ENCODE results near the gene RBL2.
"Not testable (repeated sequence)": the region's sequence is repeated elsewhere in the genome, so short reads cannot be mapped to it uniquely, and the experiment has no call there.

Gene RBL2

GRCh38 chr16:53510704-53511070, 76.4 kb downstream of the RBL2 start:
- DNase-seq (ENCODE audit: low spot score), result no peak
- no peak for TF ChIP-seq CTCF (IDR thresholded peaks at IDR 0.05; ENCODE audit: extremely low read depth, insufficient read depth, missing control alignments)
- in situ Hi-C loops (cut with MboI; ENCODE audit: low pct_unique_long_range_greater_than_20kb, low sequenced_read_pairs, unreplicated experiment), result no loop called here

- no peak for DNase-seq (ENCODE audit: low spot score)
- TF ChIP-seq CTCF (IDR thresholded peaks at IDR 0.05; ENCODE audit: extremely low read depth, insufficient read depth, missing control alignments), result no peak
- in situ Hi-C loops (cut with MboI; ENCODE audit: low pct_unique_long_range_greater_than_20kb, low sequenced_read_pairs, unreplicated experiment), result no loop called here
Measured at GRCh38 chr16:53511084-53511402, 76.8 kb downstream of the RBL2 start.

GRCh38 chr16:53511403-53512280, 77.4 kb downstream of the RBL2 start:
- no peak for TF ChIP-seq CTCF (IDR thresholded peaks at IDR 0.05; ENCODE audit: extremely low read depth, insufficient read depth, missing control alignments)
- in situ Hi-C loops (cut with MboI; ENCODE audit: low pct_unique_long_range_greater_than_20kb, low sequenced_read_pairs, unreplicated experiment), result no loop called here
- no peak for DNase-seq (ENCODE audit: low spot score)

- DNase-seq (ENCODE audit: low spot score); in situ Hi-C loops (cut with MboI; ENCODE audit: low pct_unique_long_range_greater_than_20kb, low sequenced_read_pairs, unreplicated experiment): not testable (repeated sequence)
Measured at GRCh38 chr16:53512795-53513194, 78.5 kb downstream of the RBL2 start.

- in situ Hi-C loops (cut with MboI; ENCODE audit: low pct_unique_long_range_greater_than_20kb, low sequenced_read_pairs, unreplicated experiment), result no loop called here
- no peak for TF ChIP-seq CTCF (IDR thresholded peaks at IDR 0.05; ENCODE audit: extremely low read depth, insufficient read depth, missing control alignments)
- DNase-seq (ENCODE audit: low spot score), result no peak
Measured at GRCh38 chr16:53515259-53515658, 81.0 kb downstream of the RBL2 start.

GRCh38 chr16:53515811-53516210, 81.5 kb downstream of the RBL2 start:
- no peak for DNase-seq (ENCODE audit: low spot score)
- in situ Hi-C loops (cut with MboI; ENCODE audit: low pct_unique_long_range_greater_than_20kb, low sequenced_read_pairs, unreplicated experiment), result no loop called here
- no peak for TF ChIP-seq CTCF (IDR thresholded peaks at IDR 0.05; ENCODE audit: extremely low read depth, insufficient read depth, missing control alignments)

GRCh38 chr16:53517851-53518250, 83.6 kb downstream of the RBL2 start:
- DNase-seq (ENCODE audit: low spot score), result no peak
- in situ Hi-C loops (cut with MboI; ENCODE audit: low pct_unique_long_range_greater_than_20kb, low sequenced_read_pairs, unreplicated experiment), result no loop called here

More at GRCh38 chr16:53517851-53518250, 83.6 kb downstream of the RBL2 start:
- TF ChIP-seq CTCF (IDR thresholded peaks at IDR 0.05; ENCODE audit: extremely low read depth, insufficient read depth, missing control alignments), result no peak

Data from GM13977 (cell line).